Activated naive CD8-positive, alpha-beta T cell treated with anti-CD3 and anti-CD28 coated beads, Interleukin-2, amount 10 ng/mL, durations not matched to agents 7 days and 5 days (primary cell): ENCODE data around the gene RPL23. TPM values are rescaled to one million over a fixed set of nuclear protein-coding genes. Genes with fewer than 3 reads are reported as not detected.

Experiments used
- ATAC-seq: fragments of 150-1000 bp; cut with Tn5 transposase; one replicate; pipeline ENCODE4 v1.10.0; 2021; ENCODE audit warnings: low read depth, moderate library complexity
- POLR2A ChIA-PET: fragments of 350-600 bp; sonication (Branson Sonifier 250); formaldehyde crosslinking; loops from one replicate; lab custom pipeline; 2021; ENCODE audit warnings: antibody characterized with exemption; lab: Charles Lee
- DNase-seq: peaks from one replicate; pipeline ENCODE4 v3.0.0; 2021
- H3K27ac Mint-ChIP-seq: one replicate; pipeline ENCODE4 v1.8.0; 2022; ENCODE audit warnings: mild to moderate bottlenecking, mixed read lengths
- H3K27me3 Mint-ChIP-seq: one replicate; pipeline ENCODE4 v1.8.0; 2022; ENCODE audit warnings: mild to moderate bottlenecking, moderate library complexity, mixed read lengths
- H3K36me3 Mint-ChIP-seq: one replicate; pipeline ENCODE4 v1.8.0; 2021; ENCODE audit warnings: mild to moderate bottlenecking, mixed read lengths
- H3K4me1 Mint-ChIP-seq: one replicate; pipeline ENCODE4 v1.8.0; 2021; ENCODE audit warnings: mixed read lengths
- H3K4me3 Mint-ChIP-seq: one replicate; pipeline ENCODE4 v1.8.0; 2022; ENCODE audit warnings: mild to moderate bottlenecking, moderate library complexity, mixed read lengths
- H3K9me3 Mint-ChIP-seq: one replicate; pipeline ENCODE4 v1.8.0; 2021; ENCODE audit warnings: mixed read lengths
- total RNA-seq, 2 experiments: library from RNA; stranded (reverse); gene quantifications; one replicate each; pipeline ENCODE4 v1.2.3, GENCODE V29; 2021

The RPL23 gene
- total RNA-seq, 2 experiments from 2014 or later: 1,166 to 1,188 TPM

GRCh38 chr17:38892620-38893019 is 39.1 kb upstream of the RPL23 start:
- ATAC-seq: no peak
- Mint-ChIP-seq H3K27me3 (no peaks in the 10 kb centered on the region), H3K36me3 (peaks cover 26% of the 10 kb centered on the region), H3K4me3 (peak overlapping the region; percentile 31), H3K9me3 (no peaks in the 10 kb centered on the region), H3K27ac (peak overlapping the region; percentile 81), H3K4me1 (peaks cover 78% of the 10 kb centered on the region)
- POLR2A ChIA-PET: interaction anchor here (1.0 to 4.7 kb wide), 6 partner anchors 11 to 38 kb away, joined by 3 to 42 read pairs (median 8); partner anchors contain the start of genes LASP1, LASP1NB and RPL23
- DNase-seq: no peak

GRCh38 chr17:38892083-38892482 is 38.6 kb upstream of the RPL23 start:
- ATAC-seq: no peak

GRCh38 chr17:38891441-38891840 is 37.9 kb upstream of the RPL23 start:
- ATAC-seq (peak; percentile 28), DNase-seq (no peak)
- Mint-ChIP-seq H3K27me3 (no peaks in the 10 kb centered on the region), H3K4me3 (peak overlapping the region; percentile 31), H3K27ac (peak overlapping the region; percentile 81), H3K9me3 (no peaks in the 10 kb centered on the region), H3K4me1 (peaks cover 81% of the 10 kb centered on the region), H3K36me3 (peaks cover 25% of the 10 kb centered on the region)
- POLR2A ChIA-PET: interaction anchor here (0.7 to 4.7 kb wide), 7 partner anchors 9 to 299 kb away, joined by 3 to 42 read pairs (median 9); partner anchors contain the start of genes LASP1 and LASP1NB

More at GRCh38 chr17:38892083-38892482, 38.6 kb upstream of the RPL23 start:
- H3K4me1 Mint-ChIP-seq: peaks cover 80% of the 10 kb centered on the region
- POLR2A ChIA-PET: interaction anchor here (0.7 to 4.7 kb wide), 8 partner anchors 9 to 299 kb away, joined by 3 to 42 read pairs (median 8); partner anchors contain the start of genes LASP1 and LASP1NB
- peak overlapping the region; percentile 81 for H3K27ac Mint-ChIP-seq
- peak overlapping the region; percentile 31 for H3K4me3 Mint-ChIP-seq
- no peaks in the 10 kb centered on the region for H3K27me3 Mint-ChIP-seq
- H3K9me3 Mint-ChIP-seq: no peaks in the 10 kb centered on the region
- H3K36me3 Mint-ChIP-seq: peaks cover 24% of the 10 kb centered on the region
- DNase-seq: no peak

- peaks cover 31% of the 10 kb centered on the region for H3K36me3 Mint-ChIP-seq
- H3K27ac Mint-ChIP-seq: peak overlapping the region; percentile 81
These were observed 36.9 kb upstream of the RPL23 start for GRCh38 chr17:38890410-38890746.

GRCh38 chr17:38889745-38890409 is 36.4 kb upstream of the RPL23 start:
- POLR2A ChIA-PET: interaction anchor here (0.6 to 2.2 kb wide), 7 partner anchors 8 to 64 kb away, joined by 3 to 8 read pairs (median 3); partner anchors contain the start of gene LASP1
- Mint-ChIP-seq H3K27me3 (no peaks in the 10 kb centered on the region), H3K4me3 (peak overlapping the region; percentile 71), H3K9me3 (no peaks in the 10 kb centered on the region), H3K27ac (peak overlapping the region; percentile 81), H3K4me1 (peaks cover 87% of the 10 kb centered on the region), H3K36me3 (peaks cover 35% of the 10 kb centered on the region)
- DNase-seq: no peak
- ATAC-seq: no peak

More at GRCh38 chr17:38890410-38890746, 36.9 kb upstream of the RPL23 start:
- DNase-seq: no peak
- peaks cover 84% of the 10 kb centered on the region for H3K4me1 Mint-ChIP-seq
- H3K27me3 Mint-ChIP-seq: no peaks in the 10 kb centered on the region
- H3K4me3 Mint-ChIP-seq: peak overlapping the region; percentile 71
- H3K9me3 Mint-ChIP-seq: no peaks in the 10 kb centered on the region
- peak; percentile 41 for ATAC-seq
- POLR2A ChIA-PET: interaction anchor here (1.2 to 2.2 kb wide), 7 partner anchors 9 to 65 kb away, joined by 3 to 11 read pairs (median 4); partner anchors contain the start of gene LASP1NB

GRCh38 chr17:38888842-38889241 is 35.3 kb upstream of the RPL23 start:
- no peaks in the 10 kb centered on the region for H3K9me3 Mint-ChIP-seq
- no peak for ATAC-seq
- H3K4me3 Mint-ChIP-seq: peak overlapping the region; percentile 19
- no peaks in the 10 kb centered on the region for H3K27me3 Mint-ChIP-seq
- peaks cover 86% of the 10 kb centered on the region for H3K4me1 Mint-ChIP-seq
- peaks cover 30% of the 10 kb centered on the region for H3K36me3 Mint-ChIP-seq
- peak overlapping the region; percentile 62 for H3K27ac Mint-ChIP-seq
- no peak for DNase-seq
- POLR2A ChIA-PET: interaction anchor here (1.0 to 5.3 kb wide), 3 partner anchors 11 to 17 kb away, joined by 4 to 58 read pairs (median 8); partner anchors contain the start of gene LASP1

GRCh38 chr17:38886643-38887010 is 33.1 kb upstream of the RPL23 start:
- H3K4me1 Mint-ChIP-seq: peaks cover 88% of the 10 kb centered on the region
- DNase-seq (no peak), ATAC-seq (no peak)
- H3K27me3 Mint-ChIP-seq: no peaks in the 10 kb centered on the region
- POLR2A ChIA-PET: interaction anchor here (1.0 to 5.3 kb wide), 6 partner anchors 9 to 32 kb away, joined by 3 to 58 read pairs (median 10); partner anchors contain the start of genes LASP1 and RPL23
- H3K27ac Mint-ChIP-seq: peak overlapping the region; percentile 77
- H3K9me3 Mint-ChIP-seq: no peaks in the 10 kb centered on the region
- peak overlapping the region; percentile 61 for H3K4me3 Mint-ChIP-seq
- peaks cover 44% of the 10 kb centered on the region for H3K36me3 Mint-ChIP-seq

- POLR2A ChIA-PET: interaction anchor here (0.5 to 5.3 kb wide), 9 partner anchors 8 to 91 kb away, joined by 3 to 58 read pairs (median 4); partner anchors contain the start of genes LASP1 and RPL23
- peaks cover 50% of the 10 kb centered on the region for H3K36me3 Mint-ChIP-seq
- H3K27me3 Mint-ChIP-seq: no peaks in the 10 kb centered on the region
- H3K4me1 Mint-ChIP-seq: peaks cover 89% of the 10 kb centered on the region
- peak overlapping the region; percentile 61 for H3K4me3 Mint-ChIP-seq
- DNase-seq (no peak), ATAC-seq (no peak)
- no peaks in the 10 kb centered on the region for H3K9me3 Mint-ChIP-seq
- peak overlapping the region; percentile 77 for H3K27ac Mint-ChIP-seq
These were observed 32.5 kb upstream of the RPL23 start for GRCh38 chr17:38885728-38886642.

- Mint-ChIP-seq H3K4me1 (peaks cover 89% of the 10 kb centered on the region), H3K9me3 (no peaks in the 10 kb centered on the region), H3K27ac (peak overlapping the region; percentile 77), H3K4me3 (peak overlapping the region; percentile 61), H3K36me3 (peaks cover 53% of the 10 kb centered on the region), H3K27me3 (no peaks in the 10 kb centered on the region)
- POLR2A ChIA-PET: interaction anchor here (0.7 to 5.3 kb wide), 7 partner anchors 9 to 73 kb away, joined by 4 to 58 read pairs (median 8); partner anchors contain the start of genes LASP1, LASP1NB and RPL23
- ATAC-seq (no peak), DNase-seq (no peak)
These were observed 31.7 kb upstream of the RPL23 start for GRCh38 chr17:38885044-38885727.

- no peaks in the 10 kb centered on the region for H3K9me3 Mint-ChIP-seq
- no peaks in the 10 kb centered on the region for H3K27me3 Mint-ChIP-seq
- POLR2A ChIA-PET: interaction anchor here (0.6 to 5.3 kb wide), 8 partner anchors 9 to 281 kb away, joined by 3 to 58 read pairs (median 14); partner anchors contain the start of genes LASP1, LASP1NB and RPL23
- peak overlapping the region; percentile 89 for H3K27ac Mint-ChIP-seq
- ATAC-seq (peak; percentile 7), DNase-seq (no peak)
- peaks cover 55% of the 10 kb centered on the region for H3K36me3 Mint-ChIP-seq
- peak overlapping the region; percentile 80 for H3K4me3 Mint-ChIP-seq
- H3K4me1 Mint-ChIP-seq: peaks cover 87% of the 10 kb centered on the region
These were observed 30.3 kb upstream of the RPL23 start for GRCh38 chr17:38883592-38884526.

GRCh38 chr17:38882870-38883269 is 29.3 kb upstream of the RPL23 start:
- POLR2A ChIA-PET: interaction anchor here (1.1 to 6.1 kb wide), 4 partner anchors 10 to 43 kb away, joined by 3 to 81 read pairs (median 28); partner anchors contain the start of genes LASP1, LASP1NB and RPL23
- ATAC-seq: no peak
- no peaks in the 10 kb centered on the region for H3K27me3 Mint-ChIP-seq
- H3K27ac Mint-ChIP-seq: peak overlapping the region; percentile 89
- no peaks in the 10 kb centered on the region for H3K9me3 Mint-ChIP-seq
- peaks cover 61% of the 10 kb centered on the region for H3K36me3 Mint-ChIP-seq
- H3K4me1 Mint-ChIP-seq: peaks cover 88% of the 10 kb centered on the region
- no peak for DNase-seq
- H3K4me3 Mint-ChIP-seq: peak overlapping the region; percentile 80
